OCI-LY3 (cell line): Measurements from ENCODE around the gene TGM1.
A peak's percentile ranks its signal among the peaks of the same experiment; 100 is the strongest.

Experiments used
- H2AFZ ChIP-seq: fragments of 200-600, 300-600 bp; shearing (Covaris generic); 2 replicates; pipeline ENCODE4 v1.6.0; 2014; ENCODE audit warnings: antibody characterized with exemption, low read depth, low read length
- H3K27ac ChIP-seq: fragments of 200-600, 300-600 bp; sonication (generic); 2 replicates; pipeline ENCODE4 v1.5.1; 2014; ENCODE audit warnings: mild to moderate bottlenecking, low read length, moderate library complexity, mixed read lengths
- H3K27me3 ChIP-seq: fragments of 200-600, 300-600 bp; sonication (generic); 2 replicates; pipeline ENCODE4 v1.6.1; 2014; ENCODE audit warnings: low read depth, low read length, mixed read lengths
- H3K36me3 ChIP-seq: fragments of 200-600, 300-600 bp; sonication (generic); replicated peaks from 2 replicates; pipeline ENCODE3; 2014; ENCODE audit warnings: low read depth, low read length, mixed read lengths
- H3K4me1 ChIP-seq: fragments of 300-600, 200-600 bp; sonication (generic); 2 replicates; pipeline ENCODE4 v1.6.1; 2014; ENCODE audit warnings: low read length, mixed read lengths
- H3K4me2 ChIP-seq: fragments of 200-600, 300-600 bp; sonication (generic); 2 replicates; pipeline ENCODE4 v1.6.1; 2014; ENCODE audit warnings: low read length, mixed read lengths
- H3K4me3 ChIP-seq: fragments of 300-600, 200-600 bp; sonication (generic); 2 replicates; pipeline ENCODE4 v1.5.1; 2014; ENCODE audit warnings: antibody characterized with exemption, mild to moderate bottlenecking, low read length, moderate library complexity
- H3K79me2 ChIP-seq: fragments of 300-600, 200-600 bp; shearing (Covaris generic); 2 replicates; pipeline ENCODE4 v1.6.1; 2014; ENCODE audit warnings: mild to moderate bottlenecking, low read length, mixed read lengths
- H3K9ac ChIP-seq: fragments of 300-600, 200-600 bp; shearing (Covaris generic); 2 replicates; pipeline ENCODE4 v1.6.0; 2014; ENCODE audit warnings: mild to moderate bottlenecking, low read length, moderate library complexity
- H3K9me3 ChIP-seq: fragments of 200-600, 300-600 bp; shearing (Covaris generic); 2 replicates; pipeline ENCODE4 v1.6.1; 2014; ENCODE audit warnings: low read length, mixed read lengths; ENCODE audit not compliant: insufficient read depth
- H4K20me1 ChIP-seq: fragments of 200-600, 300-600 bp; sonication (generic); 2 replicates; pipeline ENCODE4 v1.6.1; 2016; ENCODE audit warnings: low read length, mixed read lengths; ENCODE audit not compliant: insufficient read depth
- CTCF ChIP-seq: fragments of 200-600, 300-600 bp; sonication (generic); IDR thresholded peaks from 2 replicates; pipeline ENCODE4 v1.5.1; 2014; ENCODE audit warnings: antibody characterized with exemption, low read length, low read depth
- EZH2phosphoT487 ChIP-seq: fragments of 200-600 bp; shearing (Covaris generic); IDR thresholded peaks from 2 replicates; pipeline ENCODE4 v1.6.1; 2018; ENCODE audit warnings: antibody characterized with exemption, mixed run types, low read depth

TGM1 gene

GRCh38 chr14:24215495-24216344 is 47.3 kb downstream of the TGM1 start, which contains the start of gene MDP1:
Gene MDP1, minus strand, starts transcription at chr14:24216066. Its CDS starts 111 bp downstream, at chr14:24215955.
- H3K27ac ChIP-seq = peak within 1 kb of the TSS; percentile 74

GRCh38 chr14:24213866-24214662 is 48.9 kb downstream of the TGM1 start:
- Histone ChIP-seq H3K27ac (peak overlapping the region; percentile 81), H3K4me2 (peak overlapping the region; percentile 85), H2AFZ (0 out of 2 replicates have a peak overlapping the region, but pooled peaks have one; percentile 60), H4K20me1 (no peaks in the 10 kb centered on the region), H3K4me1 (peaks cover 20% of the 10 kb centered on the region), H3K79me2 (peaks cover 10% of the 10 kb centered on the region), H3K36me3 (peaks cover 17% of the 10 kb centered on the region), H3K9me3 (no peaks in the 10 kb centered on the region), H3K27me3 (no peaks in the 10 kb centered on the region), H3K4me3 (peak overlapping the region; percentile 88), H3K9ac (peak overlapping the region; percentile 80)
- TF ChIP-seq CTCF (peak; percentile 12; the same call in 1 of the 2 replicates), EZH2phosphoT487 (no peak)

More at GRCh38 chr14:24215495-24216344, 47.3 kb downstream of the TGM1 start, which contains the start of gene MDP1:
- Histone ChIP-seq H3K36me3 (peaks cover under 1% of the 10 kb centered on the region), H3K4me2 (peak within 1 kb of the TSS; percentile 71), H3K4me1 (peaks cover 20% of the 10 kb centered on the region), H2AFZ (peak within 1 kb of the TSS; percentile 80; the same call in 1 of the 2 replicates), H4K20me1 (no peaks in the 10 kb centered on the region), H3K27me3 (no peaks in the 10 kb centered on the region), H3K4me3 (peak within 1 kb of the TSS; percentile 98), H3K9me3 (no peaks in the 10 kb centered on the region), H3K9ac (peak within 1 kb of the TSS; percentile 94), H3K79me2 (peaks cover 22% of the 10 kb centered on the region)
- peak; percentile 79 for TF ChIP-seq CTCF
- no peak for TF ChIP-seq EZH2phosphoT487

GRCh38 chr14:24212924-24213865 is 49.8 kb downstream of the TGM1 start, which contains the start of gene CHMP4A:
Gene CHMP4A, minus strand, starts transcription at chr14:24213488. Its CDS starts 49 bp downstream, at chr14:24213439.
- peak within 1 kb of the TSS; percentile 81 for H3K27ac ChIP-seq
- peak within 1 kb of the TSS; percentile 80 for H3K9ac ChIP-seq
- H4K20me1 ChIP-seq = no peaks in the 10 kb centered on the region
- peak within 1 kb of the TSS; percentile 64; the same call in 1 of the 2 replicates for H2AFZ ChIP-seq
- TF ChIP-seq EZH2phosphoT487 (no peak), CTCF (no peak)
- H3K4me1 ChIP-seq = peaks cover 20% of the 10 kb centered on the region
- H3K27me3 ChIP-seq = no peaks in the 10 kb centered on the region
- no peaks in the 10 kb centered on the region for H3K9me3 ChIP-seq
- peaks cover 18% of the 10 kb centered on the region for H3K36me3 ChIP-seq
- peaks cover 10% of the 10 kb centered on the region for H3K79me2 ChIP-seq
- peak within 1 kb of the TSS; percentile 88 for H3K4me3 ChIP-seq
- H3K4me2 ChIP-seq = peak within 1 kb of the TSS; percentile 85
